ENCODE data around the gene C10orf90. TPM values are rescaled to one million over a fixed set of nuclear protein-coding genes. Genes with fewer than 3 reads are reported as not detected.

The C10orf90 gene
- total and polyA plus RNA-seq, 2 donors (not counting 3 experiments of a cell fraction or from before 2014, with no cell fraction given): not detected

DNA sequence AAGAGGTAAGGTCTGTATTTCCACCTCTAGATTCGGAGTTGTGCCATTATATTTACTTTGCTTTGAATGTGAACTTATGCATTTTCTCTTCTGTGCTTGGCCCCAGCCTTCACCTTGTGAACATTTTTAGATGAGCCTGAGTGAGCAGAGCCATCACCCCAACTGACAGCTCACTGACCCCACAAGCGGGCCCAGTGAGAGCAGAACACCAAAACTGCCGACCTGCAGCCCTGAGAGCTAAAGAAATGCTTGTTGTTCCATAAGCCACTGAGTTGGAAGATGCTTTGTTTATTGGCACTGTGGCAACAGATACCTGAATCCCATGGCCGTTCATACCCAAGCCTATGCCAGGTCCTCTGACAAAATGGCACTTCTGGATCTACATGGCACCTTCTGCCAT lies 37.8 kb downstream of the C10orf90 start:
- no peaks in the 10 kb centered on the region for H3K4me1 ChIP-seq (ENCODE audit: control insufficient read depth, extremely low read depth, insufficient read depth, low read length)
- DNase-seq (ENCODE audit: low read depth, low spot score) (no peak), FAIRE-seq (no peak)
- peaks cover 2% of the 10 kb centered on the region for H3K9me3 ChIP-seq (replicated peaks; ENCODE audit: control insufficient read depth, insufficient read depth, low read length)
- H3K27me3 ChIP-seq (ENCODE audit: control insufficient read depth in 2 of 2, insufficient read depth in 2 of 2, low read length in 2 of 2): no peaks in the 10 kb centered on the region
- no peaks in the 10 kb centered on the region for H3K79me2 ChIP-seq (ENCODE audit: control insufficient read depth, insufficient read depth, low read length)
- H2AFZ ChIP-seq (ENCODE audit: low read depth, low read length): no peak overlapping the region
- H3K36me3 ChIP-seq (ENCODE audit: control insufficient read depth in 2 of 2, extremely low read depth in 1 of 2, insufficient read depth in 2 of 2, low read length in 2 of 2): no peaks in the 10 kb centered on the region
- H3K27ac ChIP-seq (ENCODE audit: insufficient read depth, low read depth, low read length): no peak overlapping the region
- ChIA-PET CTCF (no interaction called here), POLR2A (no interaction called here)
- no peak overlapping the region for H3K4me2 ChIP-seq (ENCODE audit: insufficient read depth, low read length)
- intact Hi-C loops (cut with micrococcal nuclease): no loop called here
- H3K4me3 ChIP-seq (replicated peaks in 1 of 3; ENCODE audit: insufficient read depth in 1 of 3, low read depth in 1 of 3, low read length in 3 of 3): no peak overlapping the region
- no peaks in the 10 kb centered on the region for H4K20me1 ChIP-seq (replicated peaks; ENCODE audit: control insufficient read depth, extremely low read depth, insufficient read depth, low read length)
- no TSS peak for BruUV-seq (replicated peaks)
- dilution Hi-C loops (cut with MboI; ENCODE audit: extremely low pct_ligation_motif_present, low sequenced_read_pairs): no loop called here
- TF ChIP-seq MYC (IDR thresholded peaks at IDR 0.05; ENCODE audit: low read depth, low read length) (no peak), POLR2AphosphoS5 (IDR thresholded peaks at IDR 0.05; ENCODE audit: insufficient read depth, low read depth, low read length) (no peak), POLR2A (IDR thresholded peaks at IDR 0.05; ENCODE audit: low read depth, low read length) (no peak), JUN (IDR thresholded peaks at IDR 0.05; ENCODE audit: borderline replicate concordance, insufficient read depth, insufficient read length, low read depth) (no peak), GATA2 (IDR thresholded peaks at IDR 0.05; ENCODE audit: insufficient read depth, insufficient read length, low read depth, low read length) (no peak), EZH2 (IDR thresholded peaks at IDR 0.05; ENCODE audit: borderline replicate concordance, low read depth, low read length, severe bottlenecking) (no peak), FOS (IDR thresholded peaks at IDR 0.05; ENCODE audit: borderline replicate concordance, insufficient read depth, low read length) (no peak)
- TF ChIP-seq, protein P1, sequence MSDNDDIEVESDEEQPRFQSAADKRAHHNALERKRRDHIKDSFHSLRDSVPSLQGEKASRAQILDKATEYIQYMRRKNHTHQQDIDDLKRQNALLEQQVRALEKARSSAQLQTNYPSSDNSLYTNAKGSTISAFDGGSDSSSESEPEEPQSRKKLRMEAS (IDR thresholded peaks at IDR 0.05; ENCODE audit: insufficient read depth, insufficient read length): no peak
- TF ChIP-seq, protein P2, sequence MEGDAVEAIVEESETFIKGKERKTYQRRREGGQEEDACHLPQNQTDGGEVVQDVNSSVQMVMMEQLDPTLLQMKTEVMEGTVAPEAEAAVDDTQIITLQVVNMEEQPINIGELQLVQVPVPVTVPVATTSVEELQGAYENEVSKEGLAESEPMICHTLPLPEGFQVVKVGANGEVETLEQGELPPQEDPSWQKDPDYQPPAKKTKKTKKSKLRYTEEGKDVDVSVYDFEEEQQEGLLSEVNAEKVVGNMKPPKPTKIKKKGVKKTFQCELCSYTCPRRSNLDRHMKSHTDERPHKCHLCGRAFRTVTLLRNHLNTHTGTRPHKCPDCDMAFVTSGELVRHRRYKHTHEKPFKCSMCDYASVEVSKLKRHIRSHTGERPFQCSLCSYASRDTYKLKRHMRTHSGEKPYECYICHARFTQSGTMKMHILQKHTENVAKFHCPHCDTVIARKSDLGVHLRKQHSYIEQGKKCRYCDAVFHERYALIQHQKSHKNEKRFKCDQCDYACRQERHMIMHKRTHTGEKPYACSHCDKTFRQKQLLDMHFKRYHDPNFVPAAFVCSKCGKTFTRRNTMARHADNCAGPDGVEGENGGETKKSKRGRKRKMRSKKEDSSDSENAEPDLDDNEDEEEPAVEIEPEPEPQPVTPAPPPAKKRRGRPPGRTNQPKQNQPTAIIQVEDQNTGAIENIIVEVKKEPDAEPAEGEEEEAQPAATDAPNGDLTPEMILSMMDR (IDR thresholded peaks at IDR 0.05; ENCODE audit: extremely low read depth in 1 of 2, insufficient read depth in 1 of 2, low read depth in 1 of 2, low read length in 2 of 2): no peak
- no peak overlapping the region for H3K9ac ChIP-seq (replicated peaks; ENCODE audit: extremely low read depth, insufficient read depth, low read length)
- H3K9me1 ChIP-seq (replicated peaks; ENCODE audit: control insufficient read depth, extremely low read depth, insufficient read depth, low read length): no peaks in the 10 kb centered on the region
